MM.1S (cell line): Measurements from ENCODE around the gene ZCCHC24.

Source experiments
- DNase-seq: peaks from one replicate; pipeline ENCODE4 v3.0.0-alpha.2; 2015
- H2AFZ ChIP-seq: fragments of 300-600 bp; sonication (generic); 2 replicates; pipeline ENCODE4 v1.6.0; 2016; ENCODE audit warnings: antibody characterized with exemption, low read length
- H3F3A ChIP-seq: fragments of 300-600 bp; sonication (generic); 2 replicates; pipeline ENCODE4 v1.6.1; 2016; ENCODE audit warnings: mild to moderate bottlenecking, antibody characterized with exemption, low read length, moderate library complexity, mixed read lengths; ENCODE audit not compliant: insufficient read depth
- H3K27ac ChIP-seq: fragments of 300-600 bp; sonication (generic); 2 replicates; pipeline ENCODE4 v1.5.1; 2016; ENCODE audit warnings: mild to moderate bottlenecking, low read length
- H3K27me3 ChIP-seq: fragments of 300-600 bp; sonication (generic); replicated peaks from 2 replicates; pipeline ENCODE4 v1.6.0; 2016; ENCODE audit warnings: low read length; ENCODE audit not compliant: insufficient read depth
- H3K36me3 ChIP-seq: fragments of 300-600 bp; sonication (generic); replicated peaks from 2 replicates; pipeline ENCODE4 v1.6.1; 2016; ENCODE audit warnings: mild to moderate bottlenecking, low read length, mixed read lengths; ENCODE audit not compliant: insufficient read depth
- H3K4me1 ChIP-seq: fragments of 300-600 bp; sonication (generic); 2 replicates; pipeline ENCODE4 v1.6.1; 2016; ENCODE audit warnings: low read length, mixed read lengths
- H3K4me2 ChIP-seq: fragments of 300-600 bp; sonication (generic); 2 replicates; pipeline ENCODE4 v1.6.0; 2016; ENCODE audit warnings: low read depth, low read length
- H3K4me3 ChIP-seq: fragments of 300-600 bp; sonication (generic); 2 replicates; pipeline ENCODE4 v1.5.1; 2016; ENCODE audit warnings: low read length, mixed read lengths
- H3K79me2 ChIP-seq: fragments of 300-600 bp; sonication (generic); 2 replicates; pipeline ENCODE4 v1.6.1; 2016; ENCODE audit warnings: mixed run types, low read length, mixed read lengths
- H3K9ac ChIP-seq: fragments of 300-600 bp; sonication (generic); 2 replicates; pipeline ENCODE4 v1.6.1; 2016; ENCODE audit warnings: low read length, mixed read lengths
- H3K9me2 ChIP-seq: fragments of 300-600 bp; sonication (generic); replicated peaks from 2 replicates; pipeline ENCODE4 v1.6.1; 2016; ENCODE audit warnings: mild to moderate bottlenecking, low read length, mixed read lengths; ENCODE audit not compliant: insufficient read depth
- H3K9me3 ChIP-seq: fragments of 300-600 bp; sonication (generic); replicated peaks from 2 replicates; pipeline ENCODE4 v1.6.1; 2016; ENCODE audit warnings: mild to moderate bottlenecking, low read length, mixed read lengths; ENCODE audit not compliant: insufficient read depth
- H4K20me1 ChIP-seq: fragments of 300-600 bp; sonication (generic); 2 replicates; pipeline ENCODE4 v1.6.1; 2016; ENCODE audit warnings: mild to moderate bottlenecking, low read length, moderate library complexity, mixed read lengths; ENCODE audit not compliant: insufficient read depth
- EZH2 ChIP-seq: fragments of 300-600 bp; sonication (generic); optimal IDR thresholded peaks from 2 replicates; pipeline ENCODE3; 2017; ENCODE audit warnings: low read depth, mild to moderate bottlenecking, antibody characterized with exemption, low read length, mixed read lengths
- EZH2phosphoT487 ChIP-seq: fragments of 300-600 bp; sonication (generic); IDR thresholded peaks from 2 replicates; pipeline ENCODE4 v1.6.1; 2018; ENCODE audit warnings: antibody characterized with exemption, low read length
- TF ChIP-seq, protein P1 (sequence below): fragments of 300-600 bp; sonication (generic); IDR thresholded peaks from 2 replicates; pipeline ENCODE4 v1.5.1; 2016; ENCODE audit warnings: antibody characterized with exemption, low read length, mixed read lengths

The ZCCHC24 gene

DNA sequence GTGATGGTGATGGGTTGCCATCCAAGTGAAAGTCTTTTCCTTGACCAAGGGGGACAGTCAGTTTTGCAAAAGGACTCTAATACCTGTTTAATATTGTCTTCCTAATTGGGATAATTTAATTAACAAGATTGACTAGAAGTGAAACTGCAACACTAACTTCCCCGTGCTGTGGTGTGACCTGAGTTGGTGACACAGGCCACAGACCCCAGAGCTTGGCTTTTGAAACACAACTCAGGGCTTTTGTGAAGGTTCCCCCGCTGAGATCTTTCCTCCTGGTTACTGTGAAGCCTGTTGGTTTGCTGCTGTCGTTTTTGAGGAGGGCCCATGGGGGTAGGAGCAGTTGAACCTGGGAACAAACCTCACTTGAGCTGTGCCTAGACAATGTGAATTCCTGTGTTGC is 91.3 kb downstream of the ZCCHC24 start:
- no peak overlapping the region for H3K4me3 ChIP-seq
- H3K27me3 ChIP-seq, result no peaks in the 10 kb centered on the region
- H3K9me2 ChIP-seq, result no peaks in the 10 kb centered on the region
- TF ChIP-seq, protein P1, sequence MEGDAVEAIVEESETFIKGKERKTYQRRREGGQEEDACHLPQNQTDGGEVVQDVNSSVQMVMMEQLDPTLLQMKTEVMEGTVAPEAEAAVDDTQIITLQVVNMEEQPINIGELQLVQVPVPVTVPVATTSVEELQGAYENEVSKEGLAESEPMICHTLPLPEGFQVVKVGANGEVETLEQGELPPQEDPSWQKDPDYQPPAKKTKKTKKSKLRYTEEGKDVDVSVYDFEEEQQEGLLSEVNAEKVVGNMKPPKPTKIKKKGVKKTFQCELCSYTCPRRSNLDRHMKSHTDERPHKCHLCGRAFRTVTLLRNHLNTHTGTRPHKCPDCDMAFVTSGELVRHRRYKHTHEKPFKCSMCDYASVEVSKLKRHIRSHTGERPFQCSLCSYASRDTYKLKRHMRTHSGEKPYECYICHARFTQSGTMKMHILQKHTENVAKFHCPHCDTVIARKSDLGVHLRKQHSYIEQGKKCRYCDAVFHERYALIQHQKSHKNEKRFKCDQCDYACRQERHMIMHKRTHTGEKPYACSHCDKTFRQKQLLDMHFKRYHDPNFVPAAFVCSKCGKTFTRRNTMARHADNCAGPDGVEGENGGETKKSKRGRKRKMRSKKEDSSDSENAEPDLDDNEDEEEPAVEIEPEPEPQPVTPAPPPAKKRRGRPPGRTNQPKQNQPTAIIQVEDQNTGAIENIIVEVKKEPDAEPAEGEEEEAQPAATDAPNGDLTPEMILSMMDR, result no peak
- TF ChIP-seq EZH2 (no peak), EZH2phosphoT487 (no peak)
- no peaks in the 10 kb centered on the region for H3K9me3 ChIP-seq
- H3K9ac ChIP-seq, result no peak overlapping the region
- peaks cover 30% of the 10 kb centered on the region for H4K20me1 ChIP-seq
- H3K36me3 ChIP-seq, result peaks cover 46% of the 10 kb centered on the region
- no peak overlapping the region for H3K4me2 ChIP-seq
- DNase-seq, result no peak
- H2AFZ ChIP-seq, result no peak overlapping the region
- no peak overlapping the region for H3K27ac ChIP-seq
- peaks cover 9% of the 10 kb centered on the region for H3F3A ChIP-seq
- peaks cover 11% of the 10 kb centered on the region for H3K4me1 ChIP-seq
- H3K79me2 ChIP-seq, result peaks cover 60% of the 10 kb centered on the region

DNA sequence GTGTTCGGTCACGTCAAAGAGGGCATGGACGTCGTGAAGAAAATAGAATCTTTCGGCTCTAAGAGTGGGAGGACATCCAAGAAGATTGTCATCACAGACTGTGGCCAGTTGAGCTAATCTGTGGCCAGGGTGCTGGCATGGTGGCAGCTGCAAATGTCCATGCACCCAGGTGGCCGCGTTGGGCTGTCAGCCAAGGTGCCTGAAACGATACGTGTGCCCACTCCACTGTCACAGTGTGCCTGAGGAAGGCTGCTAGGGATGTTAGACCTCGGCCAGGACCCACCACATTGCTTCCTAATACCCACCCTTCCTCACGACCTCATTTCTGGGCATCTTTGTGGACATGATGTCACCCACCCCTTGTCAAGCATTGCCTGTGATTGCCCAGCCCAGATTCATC is 91.7 kb downstream of the ZCCHC24 start:
- no peaks in the 10 kb centered on the region for H3K9me2 ChIP-seq
- TF ChIP-seq, protein P1, result no peak
- TF ChIP-seq EZH2 (no peak), EZH2phosphoT487 (no peak)
- H2AFZ ChIP-seq, result no peak overlapping the region
- DNase-seq, result no peak
- no peaks in the 10 kb centered on the region for H3K27me3 ChIP-seq
- peaks cover 34% of the 10 kb centered on the region for H4K20me1 ChIP-seq
- H3K27ac ChIP-seq, result no peak overlapping the region
- no peaks in the 10 kb centered on the region for H3K9me3 ChIP-seq
- no peak overlapping the region for H3K4me2 ChIP-seq
- peaks cover 48% of the 10 kb centered on the region for H3K36me3 ChIP-seq
- H3K4me3 ChIP-seq, result no peak overlapping the region
- peaks cover 16% of the 10 kb centered on the region for H3K4me1 ChIP-seq
- H3K79me2 ChIP-seq, result peaks cover 65% of the 10 kb centered on the region
- peaks cover 9% of the 10 kb centered on the region for H3F3A ChIP-seq
- H3K9ac ChIP-seq, result no peak overlapping the region

- no peak for DNase-seq
- H4K20me1 ChIP-seq, result peaks cover 40% of the 10 kb centered on the region
- H3K36me3 ChIP-seq, result peaks cover 48% of the 10 kb centered on the region
- peaks cover 9% of the 10 kb centered on the region for H3F3A ChIP-seq
- H3K4me2 ChIP-seq, result no peak overlapping the region
- no peak overlapping the region for H3K27ac ChIP-seq
- H3K27me3 ChIP-seq, result no peaks in the 10 kb centered on the region
- H3K4me3 ChIP-seq, result no peak overlapping the region
- H3K9me3 ChIP-seq, result no peaks in the 10 kb centered on the region
- no peak overlapping the region for H3K9ac ChIP-seq
- H2AFZ ChIP-seq, result no peak overlapping the region
- no peaks in the 10 kb centered on the region for H3K9me2 ChIP-seq
- H3K79me2 ChIP-seq, result peaks cover 72% of the 10 kb centered on the region
- TF ChIP-seq, protein P1, result no peak
- TF ChIP-seq EZH2phosphoT487, result no peak
- H3K4me1 ChIP-seq, result peaks cover 18% of the 10 kb centered on the region
Observed at GRCh38 chr10:79353000-79353406, 92.4 kb downstream of the ZCCHC24 start.
